Measurements from ENCODE around the gene PITRM1. TPM values are rescaled to one million over a fixed set of nuclear protein-coding genes. Genes with fewer than 3 reads are reported as not detected.
A peak's percentile ranks its signal among the peaks of the same experiment; 100 is the strongest.

The PITRM1 gene
- polyA plus RNA-seq, 1 of the 3 experiments (the other 2 are of a cell fraction): 79.6 TPM

GRCh38 chr10:3142146-3142875 is 30.3 kb downstream of the PITRM1 start:
- no peak overlapping the region for H3K27ac ChIP-seq (ENCODE audit: low read depth in 2 of 2, low read length in 1 of 2)
- no peak for TF ChIP-seq FOXJ3 (CRISPR knock-in tag; IDR thresholded peaks at IDR 0.05)
- TF ChIP-seq TAF1 (IDR thresholded peaks at IDR 0.05; ENCODE audit: borderline replicate concordance, low read depth, low read length): no peak
- TF ChIP-seq ZBTB33 (IDR thresholded peaks at IDR 0.05; ENCODE audit: borderline replicate concordance, low read depth): no peak
- TF ChIP-seq FOSL2 (IDR thresholded peaks at IDR 0.05; ENCODE audit: borderline replicate concordance, low read depth): no peak
- no peak for TF ChIP-seq FOXM1 (IDR thresholded peaks at IDR 0.05; ENCODE audit: low read depth)
- TF ChIP-seq SIN3A (IDR thresholded peaks at IDR 0.05; ENCODE audit: borderline replicate concordance, low read depth, low read length): no peak
- no peak for TF ChIP-seq CTCF (IDR thresholded peaks at IDR 0.05)
- no peak for TF ChIP-seq RXRA (IDR thresholded peaks at IDR 0.05; ENCODE audit: borderline replicate concordance, low read depth)
- no peak for TF ChIP-seq POLR2AphosphoS5 (IDR thresholded peaks at IDR 0.05; ENCODE audit: low read depth, low read length)
- TF ChIP-seq ELF1 (IDR thresholded peaks at IDR 0.05): no peak
- no peak for TF ChIP-seq GABPA (IDR thresholded peaks at IDR 0.05; ENCODE audit: low read depth)
- no peak for TF ChIP-seq RAD21 (IDR thresholded peaks at IDR 0.05; ENCODE audit: low read length)
- no peak for TF ChIP-seq MAX (IDR thresholded peaks at IDR 0.05; ENCODE audit: low read depth)
- TF ChIP-seq SMC3 (IDR thresholded peaks at IDR 0.05; ENCODE audit: low read depth, low read length): no peak
- peaks cover 67 to 91% of the 10 kb centered on the region in 2 experiments for H3K36me3 ChIP-seq (replicated peaks in 1 of 2; ENCODE audit: control insufficient read depth in 1 of 2, insufficient read depth in 2 of 2, low read length in 1 of 2)
- no peak overlapping the region for H2AFZ ChIP-seq (ENCODE audit: low read depth)
- ChIA-PET CTCF (interaction anchor here (1.2 kb wide), 1 partner anchor 22 kb away, joined by 4 read pairs; no protein-coding TSS in a partner anchor), POLR2A (no interaction called here)
- peak; percentile 29 for DNase-seq
- H3K9me3 ChIP-seq: no peaks in the 10 kb centered on the region
- 93% methylated on average over 13 of the region's 14 CpGs for WGBS (ENCODE audit: low lambda C conversion rate)
- no peak overlapping the region for H3K9ac ChIP-seq
- no peaks in the 10 kb centered on the region for H3K79me2 ChIP-seq (ENCODE audit: insufficient read depth)
- H4K20me1 ChIP-seq (ENCODE audit: insufficient read depth): no peaks in the 10 kb centered on the region
- no peaks in the 10 kb centered on the region; a peak in 1 of 4 replicates for H3K4me1 ChIP-seq (ENCODE audit: control insufficient read depth in 1 of 2, insufficient read depth in 2 of 2, low read depth in 1 of 2, low read length in 1 of 2)
- H3K27me3 ChIP-seq (ENCODE audit: insufficient read depth): no peaks in the 10 kb centered on the region
- no peak overlapping the region for H3K4me3 ChIP-seq (ENCODE audit: low read depth in 2 of 2, low read length in 1 of 2)
- no peak overlapping the region for H3K4me2 ChIP-seq
- peaks cover 30% of the 10 kb centered on the region for H3F3A ChIP-seq (replicated peaks; ENCODE audit: insufficient read depth)
- H3K9me2 ChIP-seq: no peaks in the 10 kb centered on the region
